CD4-positive, alpha-beta T cell treated with Interleukin-1 beta for 1 hour (primary cell): ENCODE results near the gene KCNIP1.

Experiments used
- DNase-seq, 2 donors: peaks; one replicate each; pipeline ENCODE4 v3.0.0-alpha.2; 2020 to 2022

KCNIP1 gene

DNA sequence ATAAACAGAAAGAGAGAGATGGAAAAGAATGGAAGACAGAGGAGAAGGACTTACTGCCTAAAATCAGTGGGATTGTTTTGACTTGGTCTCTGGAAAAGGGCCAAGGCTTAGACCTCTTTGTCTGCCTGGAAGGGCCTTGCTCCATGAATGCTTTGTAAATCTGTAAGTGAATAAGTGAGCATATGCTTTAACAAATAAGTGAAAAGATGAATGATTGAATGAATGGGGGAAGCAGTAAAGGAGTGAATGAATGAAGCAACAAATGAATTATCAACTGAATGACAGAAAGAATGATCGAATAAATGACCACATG lies 5.5 kb downstream of the KCNIP1 start:
- no peak for DNase-seq

DNA sequence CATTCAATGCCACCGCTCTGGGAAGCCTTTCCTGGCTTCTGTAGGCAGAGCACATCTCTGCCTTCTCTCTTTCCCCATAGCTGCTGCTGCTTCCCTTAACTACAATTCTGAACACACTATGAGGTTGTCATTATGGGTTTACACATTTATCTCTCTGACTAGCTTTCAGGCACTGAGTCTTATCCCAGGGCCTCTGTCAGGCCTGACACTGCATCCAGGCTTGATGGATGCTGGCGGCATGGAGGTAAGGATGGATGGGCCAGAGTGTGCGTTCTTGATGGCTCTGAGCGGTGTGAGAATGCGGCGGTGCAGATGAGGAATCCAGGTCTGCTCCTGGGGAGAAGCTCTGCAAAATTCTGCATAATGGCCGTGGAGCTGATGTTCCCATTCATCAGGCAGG lies 6.3 kb downstream of the KCNIP1 start:
- no peak for DNase-seq

GRCh38 chr5:170510559-170510958 lies 6.7 kb downstream of the KCNIP1 start:
- DNase-seq, result no peak

GRCh38 chr5:170511551-170512258 lies 7.9 kb downstream of the KCNIP1 start:
- DNase-seq, result no peak

DNA sequence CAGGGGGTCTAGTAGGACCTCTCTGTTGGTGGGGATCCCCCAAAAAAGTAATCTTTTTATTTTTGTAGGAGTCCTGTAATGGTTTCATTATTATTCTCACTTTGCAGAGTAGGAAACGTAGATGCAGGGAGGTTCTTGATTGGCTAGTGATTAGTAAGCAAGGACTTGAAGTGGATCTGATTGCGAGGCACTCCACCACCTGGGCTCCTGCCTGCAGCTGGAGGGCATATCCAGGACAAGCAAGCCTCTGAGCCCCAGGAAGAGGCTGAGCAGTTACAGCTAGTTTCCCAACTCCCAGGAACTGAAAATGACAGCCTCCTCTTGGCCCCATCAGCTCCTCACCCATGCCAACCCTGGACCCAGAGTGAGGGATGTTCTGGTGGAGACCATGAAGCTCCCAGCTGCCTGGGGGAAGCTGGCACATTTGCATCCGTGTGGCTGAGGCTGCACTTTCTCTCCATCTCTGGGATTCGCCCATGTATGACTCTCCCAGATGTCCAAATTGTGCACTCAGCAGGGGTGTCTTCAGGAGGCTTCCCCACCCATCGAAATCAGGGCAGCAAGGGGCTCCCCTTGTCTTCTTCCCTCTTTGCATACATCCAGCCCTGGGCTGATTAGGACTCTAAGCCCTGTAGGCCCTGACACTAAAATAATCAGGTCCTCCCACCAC lies 10.2 kb downstream of the KCNIP1 start:
- DNase-seq, result no peak

DNA sequence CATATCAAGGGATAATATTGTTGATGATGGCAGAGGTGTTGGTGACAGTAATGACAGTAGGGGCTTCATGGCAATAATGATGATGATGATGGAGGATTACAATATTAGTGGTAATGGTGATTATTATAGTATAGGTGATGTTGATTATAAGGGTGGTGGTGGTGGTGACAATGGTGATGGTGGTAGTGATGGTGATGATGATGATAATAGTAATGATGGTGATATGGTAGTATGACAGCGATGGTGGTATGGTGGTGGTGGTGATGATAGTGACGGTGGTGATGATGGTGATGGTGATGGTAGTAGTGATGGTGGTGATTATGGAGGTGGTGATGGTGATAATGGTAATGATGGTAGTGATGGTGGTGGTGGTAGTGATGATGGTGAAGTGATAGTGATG lies 13.6 kb downstream of the KCNIP1 start:
- DNase-seq, result no peak

DNA sequence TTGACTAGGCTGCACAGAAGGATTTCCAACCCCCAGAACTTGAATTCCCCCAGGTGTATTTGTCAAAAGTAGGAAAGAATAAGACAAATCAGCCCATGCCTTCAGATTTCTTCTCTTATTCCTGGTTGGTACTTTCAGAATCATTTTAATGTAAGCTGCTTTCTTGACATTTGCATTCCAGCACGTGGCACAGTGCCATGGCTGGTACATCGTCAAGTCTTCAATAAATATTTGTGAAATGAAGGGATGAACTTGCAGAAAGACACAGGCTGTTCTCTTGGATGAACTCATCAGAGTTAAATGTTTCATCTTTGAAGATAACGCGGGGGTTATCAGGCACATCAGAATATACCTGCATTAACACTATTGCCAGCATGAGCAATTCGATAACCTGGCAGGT lies 14.5 kb downstream of the KCNIP1 start:
- no peak for DNase-seq

DNA sequence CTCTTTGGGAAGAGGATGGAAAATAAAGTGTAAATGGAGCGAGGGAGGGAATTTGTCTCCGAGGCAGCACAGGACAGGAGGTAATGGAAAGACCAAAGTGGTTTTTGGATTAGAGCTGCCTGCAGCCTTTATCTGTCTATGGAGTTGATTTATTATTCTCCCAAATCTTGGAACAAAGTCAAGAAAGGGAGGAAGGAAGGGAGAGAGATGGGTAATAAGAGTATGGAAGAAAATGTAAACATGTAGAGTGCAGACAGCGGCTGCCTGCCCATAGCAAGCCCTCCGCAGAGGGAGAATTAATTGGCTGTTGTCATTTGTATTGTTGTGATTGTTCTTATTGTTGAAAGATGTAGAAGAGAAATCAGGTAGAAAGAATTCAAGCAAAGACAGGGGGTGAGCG lies 15.7 kb downstream of the KCNIP1 start:
- DNase-seq, result no peak

DNA sequence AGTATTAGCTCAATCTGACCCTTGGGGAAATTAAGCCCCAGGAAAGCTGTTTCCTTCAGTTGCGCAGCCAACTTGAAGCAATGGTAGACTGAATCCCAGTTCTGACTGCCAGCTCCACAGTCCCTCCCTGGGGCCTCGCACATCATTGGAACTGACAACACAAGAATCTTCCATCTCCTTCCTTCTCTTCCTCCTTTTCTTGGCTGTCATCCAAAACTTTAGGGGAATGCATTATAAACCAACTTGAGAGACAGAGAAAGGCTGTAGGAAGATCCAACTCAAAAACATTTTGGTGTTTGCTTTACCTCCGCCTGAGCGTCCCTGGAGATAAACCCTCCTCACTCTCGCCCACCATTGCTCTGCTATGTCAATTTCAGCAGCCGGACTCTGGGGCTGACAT lies 16.6 kb downstream of the KCNIP1 start:
- no peak for DNase-seq

DNA sequence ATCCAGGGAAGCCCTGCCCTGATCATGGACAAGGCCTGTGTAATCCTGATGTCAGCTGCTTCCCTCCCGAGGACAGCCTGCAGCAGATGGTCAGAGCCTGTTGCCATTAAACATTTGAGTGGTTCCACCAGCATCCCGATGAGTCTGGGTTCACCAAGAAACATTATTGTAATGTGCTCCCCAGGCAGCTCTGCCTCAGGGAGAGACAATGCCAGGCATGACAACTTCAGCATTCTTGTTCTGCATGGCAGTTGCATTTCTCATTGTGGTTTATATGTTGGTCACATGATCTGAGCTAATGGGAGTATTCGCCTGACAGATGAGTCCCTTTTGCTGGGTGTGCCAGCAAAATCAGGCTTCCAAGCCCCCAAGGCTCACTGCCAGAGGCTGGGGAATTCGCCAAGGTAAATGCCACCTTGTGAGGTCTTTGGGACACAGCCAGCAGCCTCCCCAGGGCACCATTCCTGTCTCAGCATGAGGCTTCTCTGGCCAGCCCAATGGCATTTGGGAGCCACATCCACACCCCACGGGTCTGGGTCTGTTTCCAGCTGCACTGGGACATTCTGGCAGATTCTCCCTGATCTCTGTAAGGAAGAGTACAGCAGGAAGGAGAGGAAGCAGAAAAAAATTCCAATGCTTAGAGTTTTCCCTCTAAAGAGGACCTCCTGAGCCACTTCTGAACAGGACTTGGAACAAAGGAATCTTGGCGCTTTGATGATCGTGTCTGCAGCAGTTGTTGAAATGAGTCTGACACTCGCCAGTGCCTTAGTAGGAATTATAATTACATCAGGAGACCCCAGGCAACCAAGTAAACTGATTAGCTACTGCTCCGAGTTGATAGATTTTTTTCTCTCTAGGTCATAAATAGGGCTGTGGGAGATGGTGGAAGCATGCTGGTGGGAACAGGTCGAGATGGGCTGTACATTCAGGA lies 18.7 kb downstream of the KCNIP1 start:
- DNase-seq, result peak in 1 of 2 donors; percentile 1

DNA sequence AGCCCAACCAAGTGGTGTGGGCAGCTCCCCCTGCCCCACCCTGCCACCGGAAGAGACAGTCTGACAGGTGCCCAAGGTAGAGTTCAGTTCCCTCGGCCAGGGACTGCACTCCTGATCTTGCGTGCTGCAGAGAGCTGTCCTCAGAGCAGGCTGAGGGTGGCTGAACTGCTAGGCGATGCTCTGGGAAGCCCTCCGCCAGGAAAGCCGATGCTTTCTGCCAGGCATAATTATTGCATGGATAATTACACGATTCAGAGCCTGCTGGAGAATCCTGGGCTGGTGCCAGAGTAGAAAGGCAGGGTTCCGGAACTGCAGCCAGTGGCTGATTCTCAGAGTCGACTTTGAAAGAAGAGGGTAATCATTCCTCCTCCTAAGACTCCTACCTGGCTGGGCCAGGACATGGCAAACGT lies 19.3 kb downstream of the KCNIP1 start:
- no peak for DNase-seq

GRCh38 chr5:170523830-170524229 lies 20.0 kb downstream of the KCNIP1 start:
- no peak for DNase-seq

DNA sequence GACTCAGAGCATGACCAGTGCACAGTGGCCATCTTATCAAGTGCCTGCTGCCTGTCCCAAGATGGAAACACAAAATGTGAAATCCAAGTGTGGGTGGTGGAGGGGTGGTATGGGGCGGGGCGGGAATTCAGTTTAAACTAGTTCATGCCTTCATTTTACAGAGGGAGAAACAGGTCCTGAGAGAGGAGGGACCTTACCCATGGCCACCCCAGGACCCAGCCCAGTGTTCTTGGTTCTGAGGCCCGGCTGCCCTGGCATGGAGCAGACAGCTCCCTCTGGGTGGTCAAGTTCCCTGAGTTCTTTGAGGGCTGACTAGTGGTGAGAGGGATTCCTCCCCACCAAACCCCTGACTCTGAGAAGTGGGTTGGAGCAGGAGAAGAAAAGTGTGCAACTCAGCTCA lies 20.8 kb downstream of the KCNIP1 start:
- DNase-seq, result no peak

GRCh38 chr5:170525470-170526211 lies 21.8 kb downstream of the KCNIP1 start:
- no peak for DNase-seq

- no peak for DNase-seq
Measured at GRCh38 chr5:170527991-170528390, 24.2 kb downstream of the KCNIP1 start.

DNA sequence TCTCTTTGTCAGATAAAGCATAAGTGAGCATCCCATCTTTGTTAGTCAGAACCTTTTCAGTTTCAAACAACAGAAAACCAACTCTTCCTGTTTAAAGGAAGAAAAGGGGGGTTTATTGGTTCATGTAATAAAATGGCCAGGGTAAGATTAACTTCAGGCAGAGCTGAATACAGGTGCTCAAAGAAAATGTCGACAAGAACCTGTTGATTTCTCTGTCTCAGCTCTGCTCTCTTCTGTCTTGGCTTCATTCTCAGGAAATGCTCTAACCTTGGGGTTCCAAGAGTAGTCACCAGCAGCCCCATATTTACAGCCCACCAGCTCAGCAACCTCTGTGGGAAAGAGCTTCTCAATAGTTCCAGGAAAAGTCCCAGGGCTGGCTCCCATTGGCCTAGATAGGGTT lies 25.2 kb downstream of the KCNIP1 start:
- no peak for DNase-seq

- no peak for DNase-seq
Measured at GRCh38 chr5:170532935-170533334, 29.1 kb downstream of the KCNIP1 start.

DNA sequence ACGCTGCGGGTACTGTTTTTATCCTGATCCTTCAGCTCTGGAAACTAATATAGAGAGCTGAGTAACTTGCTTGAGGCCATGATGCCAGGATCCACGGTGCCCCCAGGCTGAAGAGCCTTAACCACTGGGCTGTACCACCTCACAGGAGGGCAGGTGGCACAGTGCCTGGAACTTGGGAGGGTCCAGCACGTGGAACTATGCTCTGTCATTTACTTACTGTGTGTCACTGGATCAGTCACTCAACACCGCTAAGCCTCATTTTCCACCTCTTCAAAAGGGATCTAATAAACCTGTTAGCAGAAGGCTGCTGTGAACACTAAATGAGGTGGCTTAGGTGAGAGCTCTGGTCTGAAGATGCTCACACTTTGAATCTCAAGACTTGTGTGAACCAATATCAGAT lies 29.6 kb downstream of the KCNIP1 start:
- DNase-seq, result no peak

- DNase-seq, result no peak
Measured at GRCh38 chr5:170534177-170534576, 30.4 kb downstream of the KCNIP1 start.

DNA sequence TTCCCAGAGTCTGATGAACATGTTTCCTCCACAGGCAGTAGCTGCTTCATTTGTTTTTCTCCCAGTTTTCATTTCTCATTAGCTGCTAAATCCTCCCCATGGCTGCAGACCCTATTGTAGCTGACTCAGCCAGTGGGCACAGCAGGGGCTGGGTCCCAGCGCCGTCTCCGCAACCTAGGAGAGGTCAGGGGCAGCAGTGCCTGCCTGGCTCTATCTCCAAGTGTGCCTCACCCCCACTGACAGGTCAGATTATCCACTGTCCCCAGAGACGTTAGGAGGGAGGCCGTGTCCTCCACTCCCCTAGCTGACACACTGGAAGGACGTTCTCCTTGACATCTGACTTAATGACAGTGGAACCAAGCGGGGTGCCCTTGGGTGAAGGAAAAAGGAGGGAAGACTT lies 31.1 kb downstream of the KCNIP1 start:
- DNase-seq, result no peak

DNA sequence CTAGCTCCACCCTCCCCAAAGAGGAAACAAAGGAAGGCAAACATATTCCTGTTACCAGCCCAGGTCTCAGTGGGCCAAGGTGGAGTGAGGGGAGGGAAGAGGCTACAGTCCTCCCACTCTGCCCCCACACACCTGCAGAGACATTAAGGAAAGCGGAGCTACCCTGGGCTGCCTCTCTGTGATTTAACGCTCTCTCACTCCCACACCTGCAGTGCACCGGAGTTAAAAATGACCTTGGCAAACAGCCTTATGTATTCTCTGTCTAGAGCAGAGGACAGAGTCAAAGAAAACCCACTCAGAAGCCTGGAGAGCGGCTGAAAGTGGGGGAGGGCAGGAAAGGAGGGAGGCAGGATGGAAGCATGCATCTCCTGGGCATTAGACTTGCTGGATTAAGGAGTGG lies 32.7 kb downstream of the KCNIP1 start:
- no peak for DNase-seq

- no peak for DNase-seq
Measured at GRCh38 chr5:170537451-170538095, 33.8 kb downstream of the KCNIP1 start.

GRCh38 chr5:170538096-170538465 lies 34.3 kb downstream of the KCNIP1 start:
- DNase-seq, result no peak
